COLO668 (cell line): ENCODE results near the gene DLST.
"Not testable (repeated sequence)": the region's sequence is repeated elsewhere in the genome, so short reads cannot be mapped to it uniquely, and the experiment has no call there.

Experiments
- DNase-seq: peaks from one replicate; lab custom pipeline; 2025; ENCODE audit not compliant: unreplicated experiment; lab: John Stamatoyannopoulos, UW

Gene DLST

DNA sequence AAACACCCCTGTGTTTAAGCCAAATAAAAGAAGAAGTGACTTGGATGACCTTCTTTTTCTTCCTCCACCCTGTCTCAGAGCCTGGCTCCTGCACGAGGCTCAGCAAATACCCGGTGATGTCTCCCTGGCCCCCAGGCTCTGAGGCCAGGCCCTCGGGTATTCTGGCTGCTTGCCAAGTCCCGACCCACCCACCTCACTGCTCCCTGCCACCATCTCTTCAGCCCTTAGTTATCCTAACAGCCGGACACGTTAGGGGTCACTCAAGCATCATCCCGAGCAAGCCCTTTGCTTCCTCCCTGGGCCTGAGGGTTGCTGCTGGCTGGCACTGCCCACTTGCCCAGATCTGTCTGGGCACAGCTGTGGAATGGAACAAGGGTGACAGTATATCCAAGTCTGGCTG lies 34.1 kb downstream of the DLST start:
- no peak for DNase-seq

DNA sequence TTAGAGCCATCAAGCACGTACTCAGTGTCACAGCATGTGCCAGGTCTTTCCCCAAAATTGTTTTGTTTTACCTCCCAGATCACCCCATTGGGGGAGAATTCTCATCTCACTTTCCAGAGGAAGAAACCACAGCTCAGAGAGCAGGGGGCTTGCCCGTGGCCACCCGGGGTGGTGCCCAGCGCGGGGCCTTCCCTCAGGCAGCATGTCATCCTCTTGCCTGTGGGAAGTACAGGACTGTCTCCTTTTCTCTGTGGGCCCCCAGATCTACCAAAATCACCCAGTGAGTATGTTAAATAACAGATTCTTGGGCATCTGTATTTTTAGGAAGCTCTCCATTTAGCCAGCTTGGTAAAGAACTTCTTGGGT lies 35.4 kb downstream of the DLST start:
- DNase-seq = no peak

DNA sequence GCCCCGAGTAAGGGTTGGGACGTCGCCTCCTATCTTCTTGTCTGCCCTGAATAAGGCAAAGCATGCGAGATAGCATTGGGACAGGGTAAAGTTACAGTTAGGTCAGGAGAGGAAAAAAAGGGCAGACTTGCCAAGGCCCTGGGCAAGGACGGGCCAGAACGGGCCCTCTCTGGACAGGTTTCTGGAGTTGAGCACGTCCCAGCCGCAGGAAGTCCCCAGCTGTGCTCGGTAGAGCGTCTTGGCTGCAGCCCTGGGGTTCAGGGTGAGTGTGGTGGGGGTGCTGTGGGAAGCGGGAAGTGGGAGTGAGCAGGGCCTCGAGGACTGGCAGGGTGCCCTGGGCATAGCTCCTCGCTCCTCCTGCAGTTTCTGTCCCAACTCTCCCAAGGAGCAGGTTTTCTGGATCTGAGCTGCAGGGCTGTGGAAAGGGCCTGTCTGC lies 35.9 kb downstream of the DLST start:
- no peak for DNase-seq

DNA sequence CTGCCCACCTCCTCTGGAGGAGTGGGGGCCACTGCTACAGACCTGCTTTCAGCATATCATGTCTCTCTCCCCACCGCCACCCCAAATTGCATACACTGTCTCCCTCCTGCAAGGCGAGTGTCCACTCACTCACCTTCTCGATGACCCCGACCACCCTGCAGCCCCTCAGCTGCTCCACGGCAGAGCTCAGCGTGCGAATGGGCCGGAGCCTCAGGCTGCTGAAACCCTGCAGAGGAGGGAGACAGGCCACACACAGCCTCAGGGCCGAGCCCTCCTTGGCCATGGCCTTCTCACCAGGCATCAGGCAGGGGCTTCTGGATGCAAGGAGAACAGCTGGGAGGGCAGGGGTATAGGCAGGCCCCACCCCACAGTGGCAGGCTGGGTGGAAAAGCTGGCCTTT lies 36.7 kb downstream of the DLST start:
- no peak for DNase-seq

DNA sequence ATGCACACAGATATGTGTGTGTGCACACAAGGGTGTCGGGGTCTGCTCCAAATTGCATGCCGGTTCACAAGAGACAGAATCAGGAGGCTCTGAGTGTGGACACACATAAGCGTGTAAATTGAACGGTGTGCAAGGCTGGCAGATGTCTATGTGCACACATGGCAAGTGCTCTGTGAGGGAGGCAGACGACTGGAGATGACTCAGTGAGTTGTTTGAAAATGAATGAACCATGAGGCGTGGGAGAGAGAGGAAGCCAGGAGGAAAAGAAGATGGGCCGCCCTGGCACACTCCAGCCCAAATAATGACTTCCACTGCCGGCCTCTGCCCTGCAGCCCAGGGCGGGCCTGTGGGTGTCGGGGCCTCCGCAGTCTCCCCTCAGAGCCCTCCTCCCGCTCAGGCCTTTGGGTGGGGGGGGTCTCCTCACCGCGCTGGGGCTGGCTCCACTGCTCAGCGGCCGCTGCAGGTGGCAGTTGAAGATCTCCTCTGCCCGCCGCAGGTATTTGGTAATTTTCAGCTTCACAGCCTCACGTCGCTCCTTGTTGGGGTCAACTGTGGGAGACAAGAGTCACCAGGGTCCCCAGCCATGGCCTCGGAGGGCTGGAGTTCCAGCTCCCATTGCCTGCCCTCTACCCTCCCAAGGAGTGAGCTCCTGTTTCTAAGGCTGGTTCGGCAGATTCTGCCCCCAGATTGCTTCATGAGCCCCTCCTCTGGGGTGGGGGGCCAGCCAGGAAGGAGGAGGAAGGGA lies 37.9 kb downstream of the DLST start:
- no peak for DNase-seq

DNA sequence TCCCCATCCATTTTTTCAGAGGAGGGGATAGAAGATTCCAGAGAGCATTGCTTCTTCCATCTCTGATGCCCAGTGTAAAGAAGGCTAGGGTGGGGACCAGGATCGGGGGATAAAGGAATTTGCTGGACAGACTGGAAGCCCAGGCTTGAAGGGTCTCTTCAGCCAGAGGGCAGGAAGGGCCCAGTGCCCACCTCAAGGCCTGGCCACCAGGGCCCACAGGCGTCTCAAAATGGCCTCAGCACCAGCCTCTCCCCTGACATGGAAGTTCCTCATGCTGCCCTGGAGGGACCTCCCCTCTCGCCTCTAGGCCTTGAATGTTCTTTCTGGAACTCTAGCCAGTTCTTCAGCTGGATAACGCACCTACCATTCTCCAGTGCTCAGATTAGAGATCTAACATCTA lies 38.6 kb downstream of the DLST start:
- no peak for DNase-seq

DNA sequence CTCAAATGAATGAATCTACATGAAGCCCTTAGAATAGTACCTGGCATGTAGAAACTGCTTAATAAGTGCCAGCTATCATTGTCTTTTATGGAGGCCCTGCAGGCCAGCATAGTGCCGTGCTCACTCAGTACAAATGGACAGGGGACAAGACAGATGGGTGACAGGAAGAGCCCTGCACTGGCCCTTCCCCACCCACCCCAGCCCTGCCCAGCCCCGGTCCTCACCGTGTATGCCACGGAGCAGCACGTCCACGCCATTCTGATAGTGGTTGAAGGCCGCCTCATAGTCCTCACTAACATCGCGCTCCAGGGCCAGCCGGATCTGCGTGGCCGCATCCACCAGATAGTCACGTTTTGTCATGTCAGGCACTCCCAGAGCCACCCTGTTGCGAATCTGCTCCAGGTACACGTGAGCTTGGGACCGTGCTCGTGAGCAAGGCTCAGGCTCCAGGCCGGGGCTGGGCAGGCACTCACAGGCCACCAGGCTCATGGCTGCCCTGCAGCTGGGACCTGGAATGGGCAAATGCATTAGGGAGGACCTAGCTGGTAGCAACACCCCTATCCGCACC lies 39.4 kb downstream of the DLST start:
- no peak for DNase-seq

DNA sequence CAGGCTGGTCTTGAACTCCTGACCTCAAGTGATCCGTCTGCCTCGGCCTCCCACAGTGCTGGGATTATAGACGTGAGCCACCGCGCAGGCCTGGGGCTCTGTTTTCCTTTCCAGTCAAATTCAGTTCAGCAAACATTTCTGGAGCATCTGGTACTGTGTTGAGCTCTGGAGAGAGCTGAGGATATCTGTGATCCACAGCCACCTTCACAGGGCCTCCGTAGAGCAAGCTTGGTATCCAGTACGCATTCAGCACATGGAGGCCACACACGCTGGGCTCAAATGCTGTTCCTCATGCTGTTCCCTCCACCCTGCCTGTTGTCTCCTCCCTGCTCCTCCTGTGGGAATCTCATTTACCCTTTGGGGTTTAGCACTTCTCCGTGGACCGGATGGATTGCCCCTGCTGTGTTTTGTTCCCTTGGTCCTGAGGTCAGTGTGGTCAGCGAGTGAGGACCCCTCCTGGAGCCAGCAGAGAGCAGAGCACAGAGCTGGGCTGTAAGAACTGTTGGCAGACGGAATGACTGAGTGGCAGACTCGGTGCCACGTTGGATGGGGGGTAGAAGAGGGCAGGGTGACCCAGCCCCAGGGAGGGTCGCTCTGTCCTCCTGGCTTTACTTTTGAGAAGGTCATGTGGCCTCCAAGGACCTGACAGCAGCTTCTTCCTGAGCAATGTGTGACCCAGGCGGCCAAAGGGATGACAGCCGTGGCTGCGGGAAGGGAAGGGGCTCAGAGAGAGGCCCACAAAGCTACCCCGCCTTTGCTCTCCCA lies 40.5 kb downstream of the DLST start:
- DNase-seq = no peak

DNA sequence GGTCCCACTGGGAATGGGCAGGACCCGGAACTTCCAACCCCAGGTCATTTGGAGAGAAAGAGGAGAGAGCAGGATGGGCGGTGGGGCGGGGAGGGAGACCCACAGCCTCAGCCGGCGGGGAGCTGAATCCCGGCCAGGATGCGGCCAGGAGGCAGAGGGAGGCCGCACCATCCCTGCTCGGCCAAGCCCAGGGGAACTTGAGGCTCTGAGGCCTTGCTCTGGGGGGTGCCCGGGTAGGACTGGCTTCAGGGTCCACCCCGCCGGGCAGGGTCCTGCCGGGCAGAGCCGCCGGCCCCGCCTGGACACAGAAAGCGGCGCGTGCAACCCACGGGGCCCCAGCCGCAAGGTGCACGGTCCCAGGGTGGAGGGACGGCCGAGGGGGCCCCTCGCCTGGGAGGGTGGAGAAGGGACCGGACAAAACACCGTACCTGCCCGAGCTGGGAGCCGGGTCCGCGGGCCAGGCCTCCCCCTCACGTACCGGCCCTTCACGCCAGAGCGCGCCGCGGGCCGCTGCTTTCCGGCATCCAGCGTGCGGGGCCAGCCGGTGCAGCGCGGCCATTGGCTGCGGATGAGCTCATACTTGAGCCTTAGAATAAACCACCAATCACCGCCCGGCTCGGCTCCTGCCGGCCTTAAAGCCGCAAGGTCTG lies 41.2 kb downstream of the DLST start, which contains the start of gene RPS6KL1:
Gene RPS6KL1, minus strand, starts transcription at position 509 of the 650 bp plus-strand sequence. CDS start 1,719 bp downstream, outside the sequence.
- DNase-seq = peak; percentile 96

DNA sequence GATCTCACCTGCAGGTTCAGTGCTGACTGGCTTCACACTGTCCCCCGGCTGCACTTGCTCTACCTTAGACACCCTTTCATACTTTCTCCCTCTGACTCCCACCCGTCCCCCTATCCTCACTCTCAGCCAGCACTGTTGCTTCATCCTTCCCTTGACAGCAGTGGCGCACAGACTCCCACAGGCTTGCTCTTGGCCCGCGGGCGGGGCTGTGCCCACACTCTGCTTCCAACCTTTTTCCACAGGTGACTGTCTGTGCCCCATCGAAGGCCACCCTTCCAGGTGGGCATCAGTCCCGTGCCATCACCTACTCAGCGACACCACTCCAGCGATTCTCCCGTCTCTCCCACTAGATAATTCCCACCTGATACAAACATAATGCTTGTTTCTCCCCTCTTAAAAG lies 42.3 kb downstream of the DLST start:
- DNase-seq = no peak

DNA sequence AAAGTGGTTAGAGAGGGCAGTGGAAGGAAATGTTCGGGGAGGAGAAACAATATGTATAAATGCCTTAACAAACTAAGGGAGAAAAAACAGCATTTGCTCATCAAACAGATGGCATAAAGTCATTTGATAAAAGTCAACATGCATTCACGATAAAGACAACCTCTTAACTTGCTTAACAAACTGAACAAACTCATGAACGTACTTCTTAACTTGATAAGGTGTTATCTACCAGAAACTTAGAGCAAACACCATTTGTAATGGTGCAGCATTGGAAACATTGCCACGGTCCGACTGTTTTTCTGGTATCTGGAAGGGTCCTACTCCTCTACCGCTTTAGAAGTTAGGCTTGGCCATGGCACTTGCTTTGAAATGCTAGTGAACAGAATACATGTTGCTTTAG lies 45.5 kb downstream of the DLST start:
- DNase-seq = no peak

DNA sequence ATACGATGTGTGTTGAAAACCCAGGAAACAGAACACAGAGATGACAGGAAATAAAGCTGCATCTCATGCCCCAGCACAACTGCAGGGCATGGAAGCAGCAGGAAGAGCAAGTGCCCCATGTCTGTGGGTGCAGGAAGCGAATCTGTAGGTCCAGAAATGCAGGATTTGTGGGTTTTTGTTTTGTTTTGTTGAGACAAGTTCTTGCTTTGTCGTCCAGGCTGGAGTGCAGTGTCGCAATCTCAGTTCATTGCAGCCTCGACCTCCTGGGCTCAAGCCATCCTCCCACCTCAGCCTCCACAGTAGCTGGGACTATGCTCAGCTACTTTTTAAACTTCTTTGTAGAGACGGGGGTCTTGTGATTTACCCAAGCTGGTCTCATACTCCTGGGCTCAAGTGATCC lies 47.5 kb downstream of the DLST start:
- no peak for DNase-seq

DNA sequence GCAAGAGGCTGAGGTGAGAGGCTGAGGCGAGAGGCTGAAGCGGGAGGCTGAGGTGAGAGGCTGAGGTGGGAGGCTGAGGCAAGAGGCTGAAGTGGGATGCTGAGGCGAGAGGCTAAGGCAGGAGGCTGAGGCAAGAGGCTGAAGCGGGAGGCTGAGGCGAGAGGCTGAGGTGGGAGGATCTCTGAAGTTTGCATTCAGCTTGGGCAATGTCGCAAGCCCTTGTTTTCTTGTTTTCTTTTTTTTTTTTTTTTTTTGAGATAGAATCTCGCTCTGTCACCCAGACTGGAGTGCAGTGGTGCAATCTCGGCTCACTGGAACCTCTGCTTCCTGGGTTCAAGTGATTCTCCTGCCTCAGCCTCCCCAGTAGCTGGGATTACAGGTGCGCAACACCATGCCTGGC lies 50.0 kb downstream of the DLST start:
- DNase-seq = not testable (repeated sequence)

DNA sequence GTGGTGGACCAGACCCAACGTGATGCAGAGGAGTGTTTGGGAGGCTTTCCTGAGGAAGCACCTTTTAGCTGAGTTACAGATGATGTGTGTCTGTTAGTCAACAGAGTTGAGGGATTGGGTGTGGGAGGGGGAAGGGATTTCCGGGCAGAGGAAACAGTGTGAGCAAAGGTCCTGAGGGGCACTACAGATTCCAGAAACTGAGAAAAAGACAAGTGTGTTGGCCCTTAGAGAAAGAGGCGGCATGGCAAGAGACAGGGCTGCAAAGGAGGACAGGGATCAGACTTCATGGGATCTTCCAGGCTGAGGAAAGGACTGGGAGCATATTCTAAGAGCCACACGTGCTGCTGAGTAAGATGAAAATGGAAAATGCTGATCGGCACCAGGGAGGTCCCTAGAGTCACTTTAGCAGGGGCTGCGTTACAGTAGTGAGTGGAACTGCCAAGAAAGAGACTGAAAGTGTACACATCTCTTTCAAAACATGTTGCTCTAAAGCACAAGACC lies 50.7 kb downstream of the DLST start:
- no peak for DNase-seq

DNA sequence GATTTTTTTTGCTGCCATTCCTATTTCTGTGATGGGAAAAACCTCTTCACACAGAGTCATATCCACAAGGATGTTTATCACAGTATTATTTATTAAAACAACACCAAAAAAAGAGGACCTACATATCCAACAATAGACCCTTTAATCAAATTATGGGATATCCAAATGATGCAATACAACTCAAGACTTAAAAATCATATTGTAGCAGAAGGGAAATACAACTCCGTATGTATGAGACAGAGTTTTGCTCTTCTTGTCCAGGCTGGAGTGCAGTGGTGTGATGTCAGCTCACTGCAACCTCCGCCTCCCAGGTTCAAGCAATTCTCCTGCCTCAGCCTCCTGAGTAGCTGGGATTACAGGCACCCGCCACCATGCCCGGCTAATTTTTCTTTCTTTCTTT lies 51.2 kb downstream of the DLST start:
- DNase-seq = not testable (repeated sequence)

DNA sequence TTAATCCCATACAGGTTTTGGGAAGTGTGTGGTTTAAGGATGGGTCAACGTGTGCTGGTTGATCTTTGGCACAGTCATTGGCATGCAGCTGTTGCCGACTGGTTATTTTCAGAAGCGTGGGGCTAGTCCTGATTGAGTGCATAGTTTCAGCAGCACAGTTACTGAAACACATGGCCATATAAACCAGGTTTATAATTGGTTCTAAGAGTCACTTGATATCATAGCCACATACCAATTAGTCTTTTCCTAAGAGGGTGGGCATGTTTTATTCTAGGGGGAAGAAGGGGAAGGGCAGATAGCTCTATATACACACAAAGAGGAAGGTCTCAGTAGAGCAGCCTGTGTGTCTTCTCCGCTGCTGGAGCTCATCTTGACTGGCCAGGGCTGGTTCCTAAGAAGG lies 52.3 kb downstream of the DLST start:
- DNase-seq = no peak

DNA sequence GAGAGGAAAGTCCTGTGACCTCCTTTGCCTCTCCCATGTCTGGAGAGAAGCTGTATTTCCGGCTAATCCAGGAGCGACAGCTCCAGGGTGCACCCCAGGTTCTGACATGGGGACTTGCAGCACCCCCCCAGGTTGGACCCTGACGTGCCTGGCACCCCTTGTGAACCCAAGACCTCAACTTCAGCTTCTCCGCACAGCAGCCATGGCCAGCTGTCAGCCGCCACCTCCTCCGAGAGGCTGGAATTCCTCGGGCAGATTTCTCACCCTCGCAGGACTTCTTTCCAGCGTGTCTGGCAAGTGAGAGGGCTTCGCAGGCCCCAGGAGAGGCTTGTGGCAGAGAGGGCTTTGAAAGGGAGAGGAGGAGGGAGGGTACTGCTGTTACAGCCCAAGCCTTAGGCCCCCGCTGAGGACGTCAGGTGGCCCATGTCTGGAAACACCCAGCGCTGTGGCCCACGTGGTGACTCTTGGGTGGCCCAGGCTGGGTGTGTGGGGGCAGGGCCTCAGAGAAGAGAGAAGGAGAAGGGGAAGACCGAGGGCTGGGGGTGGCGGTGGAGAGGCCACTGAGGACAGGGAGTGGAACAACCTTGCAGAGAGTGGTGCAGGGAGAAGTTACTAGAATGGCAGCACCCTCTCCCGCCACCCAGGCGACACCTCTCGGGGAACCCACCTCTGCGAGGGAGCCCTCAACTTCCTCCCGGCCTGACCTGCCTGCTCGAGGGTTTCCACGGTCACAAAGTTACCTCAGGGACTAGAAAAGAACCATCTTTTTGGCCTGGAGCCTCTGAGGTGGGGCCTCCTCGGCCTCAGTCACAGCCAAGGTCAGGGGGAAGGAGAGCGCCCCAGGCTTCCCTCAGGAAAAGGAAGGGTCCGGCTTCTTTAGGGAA lies 53.0 kb downstream of the DLST start:
- no peak for DNase-seq

DNA sequence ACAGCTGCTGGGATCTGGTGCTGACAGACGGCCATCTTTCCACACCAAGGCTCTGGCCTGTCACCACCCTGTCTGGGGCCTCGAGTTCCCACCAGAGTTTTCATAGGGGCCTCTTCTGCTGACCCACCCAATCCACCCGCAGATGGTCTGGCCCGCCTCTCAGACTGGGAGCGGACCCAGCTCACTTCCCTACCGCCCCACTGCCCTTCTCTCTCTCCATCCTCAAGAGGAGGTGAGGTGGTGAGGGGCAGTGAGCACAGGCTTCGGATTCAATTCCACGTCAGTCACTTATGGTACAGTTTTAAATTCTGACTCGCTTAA lies 53.6 kb downstream of the DLST start:
- DNase-seq = no peak

DNA sequence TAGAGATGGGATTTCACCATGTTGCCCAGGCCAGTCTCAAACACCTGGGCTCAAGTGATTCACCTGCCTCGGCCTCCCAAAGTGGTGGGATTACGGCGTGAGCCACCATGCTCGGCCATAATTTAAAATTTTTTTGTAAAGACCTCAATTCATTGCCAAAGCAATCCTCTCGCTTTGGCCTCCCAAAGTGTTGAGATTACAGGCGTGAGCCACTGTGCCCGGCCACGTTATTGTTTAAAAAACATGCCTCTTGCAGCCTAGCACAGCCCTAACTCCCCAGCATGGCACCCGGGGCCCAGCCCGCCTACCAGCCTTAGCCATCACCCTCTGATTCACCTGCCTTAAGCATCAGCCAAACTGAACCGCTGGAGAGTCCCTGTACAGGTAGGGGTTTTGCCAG lies 54.4 kb downstream of the DLST start:
- no peak for DNase-seq

DNA sequence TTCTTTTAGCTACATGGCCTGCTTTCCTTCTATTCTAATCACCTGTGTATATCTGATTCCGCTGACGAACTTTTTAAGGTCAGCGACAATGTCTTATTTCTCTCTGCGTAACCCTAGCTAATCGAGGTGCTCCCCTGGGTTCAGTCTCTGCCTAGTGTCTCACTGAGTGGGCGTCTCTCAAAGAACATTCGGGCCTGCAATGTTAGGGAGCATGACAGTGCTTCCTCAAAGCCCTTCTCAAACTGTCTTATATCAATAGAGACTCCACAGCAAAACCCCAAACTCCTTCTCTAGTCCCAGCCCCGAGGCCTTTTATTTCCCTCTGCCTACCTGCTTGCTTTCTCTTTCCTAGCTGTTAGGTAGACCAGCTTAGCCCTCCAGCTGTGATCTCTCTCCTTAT lies 55.0 kb downstream of the DLST start:
- DNase-seq = no peak

DNA sequence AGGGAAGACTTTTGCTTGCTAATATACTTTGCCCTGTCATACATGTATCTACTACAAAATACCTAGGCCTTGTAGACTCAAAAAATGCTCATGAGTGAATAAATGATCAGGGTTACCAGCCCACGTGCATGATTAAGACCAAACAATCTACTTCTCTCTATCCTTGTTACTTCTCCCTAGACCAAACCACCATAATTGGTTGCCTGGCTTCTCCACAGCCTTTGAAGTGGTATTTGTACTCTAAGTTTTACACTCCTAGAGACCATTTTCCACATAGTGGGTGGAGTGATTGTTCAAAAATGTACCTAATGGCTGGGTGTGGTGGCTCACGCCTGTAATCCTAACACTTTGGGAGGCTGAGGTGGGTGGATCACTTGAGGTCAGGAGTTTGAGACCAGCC lies 55.5 kb downstream of the DLST start:
- DNase-seq = no peak
